ENCODE data around the gene GPN2.
"Not testable (repeated sequence)": the region's sequence is repeated elsewhere in the genome, so short reads cannot be mapped to it uniquely, and the experiment has no call there.

The GPN2 gene

DNA sequence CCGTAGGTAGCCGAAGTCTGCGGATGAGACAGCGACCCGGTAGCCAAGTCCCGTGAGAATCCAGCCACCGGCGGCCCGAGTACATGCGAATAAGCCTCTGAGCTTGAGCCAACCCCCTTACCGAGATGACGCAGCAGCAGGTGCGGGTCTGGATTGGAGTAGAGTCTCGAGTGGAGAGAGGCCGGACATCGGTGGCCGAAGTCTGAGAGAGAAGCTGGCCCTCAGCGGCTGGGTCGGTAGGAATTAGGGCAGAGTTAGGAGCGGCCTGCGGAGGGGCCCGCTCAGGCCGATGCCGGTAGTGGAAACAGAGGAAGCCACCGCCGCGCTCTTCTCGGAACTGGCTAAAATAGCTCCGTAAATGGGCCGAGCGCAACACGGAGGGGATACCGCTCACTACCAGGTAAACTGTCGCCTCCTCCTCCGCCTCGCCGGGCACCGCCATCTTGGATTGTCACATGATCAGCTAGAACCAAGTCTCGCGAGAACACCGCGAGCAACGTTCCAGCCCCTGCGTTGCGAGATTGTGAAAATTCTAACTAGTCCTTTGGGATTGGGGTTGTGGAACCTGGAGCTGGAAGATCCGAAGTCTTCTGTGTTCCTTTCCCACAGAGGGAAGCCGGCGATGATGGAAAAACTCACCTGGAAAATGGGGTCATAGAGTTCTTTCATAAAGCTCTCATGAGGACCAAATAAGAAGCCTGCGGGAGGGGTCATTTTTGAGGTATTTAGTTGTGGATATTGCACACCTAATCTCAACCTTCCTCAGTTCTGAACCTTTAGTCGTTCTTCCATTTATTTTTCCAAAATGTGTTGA is 10.1 kb upstream of the GPN2 start, which contains the start of gene GPATCH3:
TSS of gene GPATCH3 (minus strand) at position 467 of the 814 bp plus-strand sequence. CDS start at position 442, 25 bp downstream.
- DNase-seq = peak; percentile 97

DNA sequence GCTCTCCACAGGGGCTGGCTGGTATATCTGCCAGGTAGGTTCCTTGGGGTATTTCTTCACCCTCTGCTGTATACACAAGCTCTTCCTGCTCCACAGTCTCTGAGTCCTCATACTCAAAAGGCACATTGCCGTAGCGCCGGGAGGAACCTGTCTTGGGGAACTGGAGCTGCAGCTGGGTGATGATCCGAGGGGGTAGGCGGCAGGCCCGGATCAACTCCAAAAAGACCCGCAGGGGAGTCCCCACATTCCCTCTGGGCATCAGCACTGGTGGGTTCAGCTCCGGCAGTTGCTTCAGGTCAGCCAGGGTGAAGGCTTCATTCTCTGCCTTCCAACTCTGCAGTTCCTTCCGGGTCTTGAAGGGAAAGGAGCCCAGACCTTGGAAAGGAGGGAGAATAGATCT is 7.3 kb upstream of the GPN2 start:
- no peak for DNase-seq

DNA sequence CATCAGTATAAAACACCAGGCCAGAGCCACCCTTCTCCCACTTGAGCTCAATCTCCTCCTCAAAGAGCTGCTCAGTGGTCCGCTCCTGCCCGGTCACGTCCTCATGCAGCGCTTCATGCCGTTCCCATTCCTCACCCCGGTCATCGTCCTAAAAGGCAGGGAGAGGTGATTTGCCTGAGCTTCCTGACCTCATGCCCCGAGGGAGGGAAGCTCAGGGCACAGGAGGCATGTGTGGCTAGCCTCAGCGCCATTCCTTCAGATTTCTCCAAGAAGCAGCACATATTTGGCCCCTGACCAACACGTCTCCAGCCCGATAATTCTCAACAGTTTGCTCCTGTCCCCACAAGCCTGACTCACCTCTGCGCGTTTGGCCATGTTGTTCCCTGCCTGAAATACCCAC is 4.2 kb upstream of the GPN2 start:
- no peak for DNase-seq

DNA sequence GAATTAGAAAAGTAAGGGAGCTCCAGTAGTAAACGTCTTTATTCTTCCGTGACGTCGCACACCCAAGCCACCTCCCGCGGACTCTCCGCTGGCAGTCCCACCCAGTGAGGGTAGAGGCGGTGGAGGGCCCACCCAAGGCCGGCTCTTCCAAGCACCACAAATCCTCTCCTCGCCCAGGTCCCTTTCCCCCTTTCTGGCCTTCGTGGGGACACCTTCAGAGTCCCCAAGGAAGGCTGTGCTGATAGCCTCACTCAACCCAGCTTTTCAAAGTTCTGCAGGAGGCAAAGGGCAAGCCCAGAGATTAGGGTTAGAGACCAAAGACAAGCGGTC is 349 bp upstream of the GPN2 start:
- no peak for DNase-seq

DNA sequence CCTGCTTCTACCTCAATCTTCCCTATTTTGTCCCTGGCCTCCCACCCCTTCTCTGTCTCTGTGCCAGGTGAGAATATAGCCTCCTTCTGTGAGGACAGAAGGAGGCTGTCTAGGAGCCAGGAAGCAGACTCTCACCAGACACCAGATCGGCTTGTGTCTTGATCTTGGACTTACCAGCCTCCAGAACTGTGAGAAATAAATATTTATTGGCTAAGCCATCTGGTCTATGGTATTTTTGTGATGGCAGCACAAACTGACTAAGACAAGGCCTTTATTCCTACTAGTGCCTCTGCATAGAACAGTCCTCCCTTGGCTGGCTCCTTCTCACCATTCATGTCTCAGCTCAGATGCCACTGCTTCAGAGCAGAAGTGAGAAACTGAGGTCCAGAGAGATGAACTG is 1.9 kb downstream of the GPN2 start:
- no peak for DNase-seq

DNA sequence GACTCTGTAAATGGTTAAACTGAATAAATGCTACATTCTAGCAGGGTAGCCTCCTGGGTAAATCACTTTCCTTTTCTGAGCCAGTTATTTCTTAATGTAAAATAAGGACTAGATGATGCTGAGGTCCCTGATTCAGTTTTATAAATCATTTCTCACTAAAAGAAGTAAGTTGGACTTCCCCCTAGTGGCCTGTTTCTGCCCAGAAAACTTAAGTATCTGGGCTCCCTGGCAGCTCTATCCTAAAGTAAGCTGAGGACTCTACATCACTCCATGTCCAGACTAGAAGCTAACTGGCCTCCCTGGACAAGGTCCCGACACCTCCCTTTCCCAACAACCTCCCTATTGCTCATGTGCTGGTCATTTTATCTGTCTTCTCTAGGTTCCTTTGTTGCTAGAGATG is 3.0 kb downstream of the GPN2 start:
- DNase-seq = peak; percentile 70

DNA sequence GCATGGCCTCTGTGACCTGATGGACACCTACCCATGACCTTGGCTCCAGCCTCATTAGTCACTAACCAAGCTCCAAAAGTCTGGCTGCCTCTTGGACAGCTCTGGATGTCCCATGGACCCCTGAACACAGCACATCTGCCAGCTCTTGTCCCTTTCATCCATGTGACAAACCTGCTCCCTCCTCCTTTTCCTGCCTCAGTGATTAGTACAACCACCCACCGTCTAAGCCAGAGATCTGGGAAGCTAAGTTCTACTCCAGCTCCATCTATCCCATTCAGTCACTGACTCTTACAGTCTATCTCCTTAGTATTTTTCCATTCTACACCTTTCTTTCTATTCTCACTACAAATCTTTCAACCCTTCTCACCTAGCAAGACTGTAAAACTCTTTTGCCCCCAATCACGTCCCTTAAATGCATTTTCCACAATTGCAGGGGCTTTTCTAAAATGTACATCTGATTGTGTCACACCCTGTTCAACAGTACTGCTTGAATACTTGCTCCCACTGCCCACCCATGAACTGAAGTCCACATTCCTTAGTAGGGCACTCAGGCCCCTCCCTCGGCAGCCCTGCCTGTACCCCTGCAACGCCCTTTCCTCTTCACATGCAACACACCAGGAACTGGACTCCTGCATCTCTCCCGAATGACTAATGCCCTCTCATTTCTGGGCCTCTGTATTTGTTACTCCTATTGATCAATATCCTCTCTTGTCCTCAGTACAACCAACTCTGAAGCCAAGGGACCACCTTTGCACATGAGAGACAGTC is 7.2 kb downstream of the GPN2 start:
- no peak for DNase-seq

DNA sequence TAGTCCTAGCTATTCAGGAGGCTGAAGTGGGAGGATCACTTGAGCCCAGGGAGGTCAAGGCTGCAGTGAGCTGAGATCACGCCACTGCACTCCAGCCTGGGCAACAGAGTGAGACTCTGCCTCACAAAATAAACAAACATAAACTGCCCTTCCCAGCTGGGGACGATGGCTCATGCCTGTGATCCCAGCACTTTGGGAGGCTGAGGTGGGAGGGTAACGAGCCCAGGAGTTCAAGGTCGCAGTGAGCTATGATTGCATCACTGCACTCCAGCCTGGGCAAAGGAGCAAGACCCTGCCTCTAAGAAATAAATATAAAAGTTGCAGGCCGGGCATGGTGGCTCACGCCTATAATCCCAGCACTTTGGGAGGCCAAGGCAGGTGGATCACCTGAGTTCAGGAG is 8.5 kb downstream of the GPN2 start:
- DNase-seq = not testable (repeated sequence)

DNA sequence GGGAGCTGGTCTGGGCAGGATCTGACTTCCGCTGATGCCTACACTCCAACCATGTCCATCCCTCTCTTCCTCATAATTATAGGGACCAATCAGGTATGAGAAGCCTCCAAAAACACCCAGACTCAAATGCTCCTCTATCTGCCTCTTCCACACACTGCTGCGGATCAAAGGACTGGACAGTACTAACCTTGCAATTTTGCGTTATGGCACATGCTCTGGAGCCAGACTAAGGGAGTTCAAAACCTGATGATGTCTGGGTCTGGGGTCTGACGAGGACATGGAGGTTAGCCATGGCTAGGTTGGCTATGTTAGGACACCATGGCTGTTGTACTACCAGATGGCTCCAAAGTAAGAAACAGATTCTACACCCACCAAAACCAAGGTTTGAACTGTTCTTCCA is 10.3 kb downstream of the GPN2 start:
- DNase-seq = no peak

DNA sequence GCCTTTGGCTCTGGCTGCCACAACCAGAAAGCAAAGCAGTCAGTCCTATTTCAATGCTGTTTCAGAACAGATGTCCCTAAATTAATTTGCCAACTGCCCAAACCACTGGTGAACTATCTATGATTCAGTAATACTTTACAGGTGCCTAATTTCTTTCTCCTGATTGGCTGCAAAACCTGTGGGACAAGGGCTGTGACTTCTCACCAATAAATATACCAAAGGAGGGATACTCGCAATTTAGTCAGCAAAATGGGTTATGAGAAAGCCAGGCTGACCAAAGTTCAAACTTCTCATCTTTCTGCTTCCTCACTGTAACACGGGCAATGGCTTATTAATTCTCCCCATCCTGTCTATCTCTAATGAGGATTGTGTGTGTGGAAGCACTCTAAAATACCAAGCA is 12.8 kb downstream of the GPN2 start:
- no peak for DNase-seq

DNA sequence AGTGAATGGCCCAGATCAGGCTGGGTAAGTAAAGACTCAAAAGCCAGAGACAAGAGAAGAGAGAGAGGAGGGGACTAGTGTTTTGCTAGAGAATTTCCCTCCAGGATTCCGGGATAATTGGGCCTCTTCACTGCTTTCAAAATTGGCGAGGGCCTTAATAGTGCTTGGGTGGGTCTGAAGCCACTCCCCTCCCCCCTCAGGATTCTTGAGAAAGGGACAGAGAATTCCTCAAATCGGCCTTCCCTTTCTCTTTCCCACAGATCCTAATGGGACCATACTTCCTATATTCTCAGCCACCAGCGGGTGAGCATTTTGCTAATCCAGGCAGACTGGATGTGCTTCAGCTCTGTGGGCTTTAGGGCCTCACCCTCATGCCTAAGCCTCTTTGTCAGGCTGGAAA is 15.2 kb downstream of the GPN2 start:
- DNase-seq = no peak

DNA sequence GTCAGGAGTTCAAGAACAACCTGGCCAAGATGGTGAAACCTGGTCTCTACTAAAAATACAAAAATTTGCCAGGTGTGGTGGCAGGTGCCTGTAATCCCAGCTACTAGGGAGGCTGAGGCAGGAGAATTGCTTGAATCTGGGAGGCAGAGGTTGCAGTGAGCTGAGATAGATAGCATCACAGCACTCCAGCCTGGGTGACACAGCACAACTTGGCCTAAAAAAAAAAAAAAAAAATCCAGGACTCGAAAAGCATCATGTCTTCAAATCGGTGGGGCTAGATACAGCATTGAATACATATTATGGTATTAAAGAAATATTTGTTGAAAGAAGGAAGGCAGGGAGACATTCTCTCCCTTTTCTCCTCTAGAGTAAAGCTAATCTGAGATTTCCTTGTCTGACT is 17.0 kb downstream of the GPN2 start:
- DNase-seq = not testable (repeated sequence)

DNA sequence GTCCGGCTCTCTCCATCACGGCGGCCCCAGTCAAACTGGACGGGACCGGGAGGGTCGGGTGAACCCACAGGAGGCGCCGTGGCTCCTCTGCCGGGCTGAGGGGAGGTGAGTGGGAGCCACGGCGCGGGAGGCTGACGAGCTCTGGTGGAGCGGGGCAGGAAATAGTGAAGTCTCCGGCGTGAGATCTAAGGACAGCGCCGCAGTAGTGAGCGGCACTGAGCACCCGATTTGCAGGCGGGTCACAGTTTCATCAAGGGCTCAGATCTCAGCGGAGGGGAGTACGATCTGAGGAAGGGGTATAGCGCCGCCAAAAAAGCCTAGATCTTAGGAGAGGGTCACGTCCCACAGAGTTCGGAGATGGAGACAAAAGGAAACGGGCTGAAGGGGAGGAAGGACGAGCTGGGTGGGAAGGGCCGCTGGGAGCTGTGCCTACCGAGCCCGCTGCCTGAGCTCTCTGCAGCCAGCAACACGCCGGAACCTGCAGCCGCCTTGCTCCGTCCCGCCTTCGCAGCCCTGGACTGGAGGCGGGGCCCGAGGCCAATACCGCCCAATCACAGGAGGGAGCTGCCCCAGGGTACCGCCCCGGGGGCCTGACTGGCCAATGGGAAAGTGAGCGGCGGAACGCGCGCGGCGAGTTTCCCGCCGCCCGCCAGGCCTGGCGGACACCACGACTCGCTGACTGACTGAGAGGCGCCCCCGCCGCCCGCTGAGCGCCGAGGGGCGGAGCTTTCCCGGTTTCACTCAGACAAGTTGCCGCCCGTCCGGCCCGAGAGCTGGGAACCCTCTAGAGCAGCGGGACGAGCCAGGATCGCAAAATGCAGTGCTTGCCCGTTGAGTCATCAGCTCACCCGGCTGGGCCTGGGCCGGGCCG is 25.2 kb downstream of the GPN2 start:
- DNase-seq = peak; percentile 97

DNA sequence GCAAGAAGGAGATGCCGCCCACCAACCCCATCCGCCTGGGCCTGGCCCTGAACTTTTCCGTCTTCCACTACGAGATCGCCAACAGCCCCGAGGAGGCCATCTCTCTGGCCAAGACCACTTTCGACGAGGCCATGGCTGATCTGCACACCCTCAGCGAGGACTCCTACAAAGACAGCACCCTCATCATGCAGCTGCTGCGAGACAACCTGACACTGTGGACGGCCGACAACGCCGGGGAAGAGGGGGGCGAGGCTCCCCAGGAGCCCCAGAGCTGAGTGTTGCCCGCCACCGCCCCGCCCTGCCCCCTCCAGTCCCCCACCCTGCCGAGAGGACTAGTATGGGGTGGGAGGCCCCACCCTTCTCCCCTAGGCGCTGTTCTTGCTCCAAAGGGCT is 26.4 kb downstream of the GPN2 start:
- no peak for DNase-seq

DNA sequence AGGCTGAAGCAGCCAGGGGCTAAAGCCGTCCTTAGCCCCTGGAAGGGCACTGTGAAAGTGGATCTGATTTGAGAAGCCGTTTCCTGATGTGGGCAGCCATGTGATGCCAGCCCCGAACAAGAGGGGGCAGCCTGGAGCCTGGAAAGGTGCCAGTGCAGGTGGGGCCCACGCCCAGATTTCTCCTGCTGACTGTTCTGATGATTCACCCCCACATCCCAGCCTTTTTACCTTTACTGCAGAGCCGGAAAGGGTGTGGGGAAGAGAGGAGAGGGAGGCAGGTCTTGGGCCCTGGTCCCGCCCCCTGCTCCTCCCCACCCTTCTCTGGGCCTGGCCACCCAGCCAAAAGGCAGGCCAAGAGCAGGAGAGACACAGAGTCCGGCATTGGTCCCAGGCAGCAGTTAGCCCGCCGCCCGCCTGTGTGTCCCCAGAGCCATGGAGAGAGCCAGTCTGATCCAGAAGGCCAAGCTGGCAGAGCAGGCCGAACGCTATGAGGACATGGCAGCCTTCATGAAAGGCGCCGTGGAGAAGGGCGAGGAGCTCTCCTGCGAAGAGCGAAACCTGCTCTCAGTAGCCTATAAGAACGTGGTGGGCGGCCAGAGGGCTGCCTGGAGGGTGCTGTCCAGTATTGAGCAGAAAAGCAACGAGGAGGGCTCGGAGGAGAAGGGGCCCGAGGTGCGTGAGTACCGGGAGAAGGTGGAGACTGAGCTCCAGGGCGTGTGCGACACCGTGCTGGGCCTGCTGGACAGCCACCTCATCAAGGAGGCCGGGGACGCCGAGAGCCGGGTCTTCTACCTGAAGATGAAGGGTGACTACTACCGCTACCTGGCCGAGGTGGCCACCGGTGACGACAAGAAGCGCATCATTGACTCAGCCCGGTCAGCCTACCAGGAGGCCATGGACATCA is 27.1 kb downstream of the GPN2 start, which contains the start of gene SFN:
TSS of gene SFN (plus strand) at position 369 of the 904 bp plus-strand sequence. CDS start at position 433, 64 bp downstream.
- peak; percentile 51 for DNase-seq

DNA sequence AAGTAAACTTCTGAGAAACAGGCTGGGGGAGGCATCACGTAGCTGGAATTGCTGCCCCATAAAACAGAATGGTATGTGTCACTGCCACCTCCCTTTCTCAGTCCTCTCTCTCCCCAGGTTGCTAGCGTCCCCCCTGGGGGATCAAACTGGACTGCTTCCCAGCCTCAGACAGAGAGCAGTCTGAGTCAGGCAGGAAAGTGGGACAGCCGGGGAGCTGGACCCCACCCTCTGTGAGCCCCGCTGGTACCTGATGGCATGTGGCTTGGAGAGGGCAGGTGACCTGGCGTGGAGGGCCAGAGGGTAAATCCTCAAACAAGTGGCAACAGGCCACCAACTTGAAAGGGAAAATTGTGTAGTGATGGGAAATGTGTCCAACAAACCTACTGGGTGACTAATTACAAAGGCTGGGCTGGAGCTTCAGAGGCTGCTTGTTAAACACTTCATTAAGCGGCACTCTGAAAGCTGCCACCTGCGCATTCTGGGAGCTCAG is 28.1 kb downstream of the GPN2 start:
- no peak for DNase-seq

DNA sequence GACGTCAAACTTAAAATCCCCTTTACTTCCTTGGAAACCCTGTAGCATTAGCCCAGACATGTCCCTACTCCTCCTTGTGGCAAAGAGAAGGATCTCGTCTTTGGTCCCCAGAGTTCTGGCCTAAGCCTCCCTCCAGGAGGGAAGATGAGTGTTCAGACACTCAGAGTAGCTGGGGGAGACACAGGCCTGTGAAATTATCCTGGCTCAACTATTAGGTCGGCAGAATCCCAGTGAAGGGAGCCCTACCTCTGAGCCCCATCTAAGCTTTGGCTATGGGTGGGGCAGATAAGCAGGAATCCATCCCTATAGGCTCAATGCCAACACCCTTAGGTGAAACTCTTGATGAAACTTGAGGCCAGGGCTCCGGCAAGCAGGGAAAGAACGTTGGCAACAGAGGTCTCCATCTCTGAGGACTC is 28.8 kb downstream of the GPN2 start:
- no peak for DNase-seq

DNA sequence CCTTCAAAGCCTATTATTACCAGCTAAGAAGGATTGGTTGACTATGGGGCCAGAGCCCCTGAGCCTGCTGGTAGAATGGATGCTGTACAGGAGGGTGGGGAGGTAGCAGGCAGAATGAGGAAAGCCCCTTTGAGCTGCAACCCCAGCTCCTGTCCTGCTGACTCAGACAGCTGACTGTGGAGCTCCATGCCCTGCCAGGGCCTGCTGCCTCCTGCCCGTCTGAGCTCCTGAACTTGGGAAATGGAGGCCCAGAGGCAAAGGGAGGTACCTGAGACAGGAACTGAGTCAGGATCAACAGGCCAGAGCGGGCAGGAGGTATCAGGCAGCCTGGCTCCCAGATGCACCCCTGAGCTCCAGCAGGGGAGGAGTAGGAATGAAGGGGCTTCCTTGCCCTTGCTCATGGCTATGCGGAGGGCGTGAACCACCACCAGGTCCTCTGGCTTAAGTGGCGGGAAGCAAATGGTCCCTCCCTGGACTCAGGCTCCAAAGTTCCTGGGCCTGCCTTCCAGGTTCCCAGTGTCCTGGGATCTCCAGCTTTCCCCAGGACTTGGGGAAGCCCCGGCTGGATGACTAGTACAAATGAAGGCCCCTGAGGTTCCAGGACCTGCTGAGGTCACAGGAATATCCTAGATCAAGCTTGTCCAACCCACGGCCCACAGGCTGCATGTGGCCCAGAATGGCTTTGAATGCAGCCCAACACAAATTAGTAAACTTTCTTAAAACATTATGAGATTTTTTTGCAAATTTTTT is 31.0 kb downstream of the GPN2 start:
- DNase-seq = no peak

DNA sequence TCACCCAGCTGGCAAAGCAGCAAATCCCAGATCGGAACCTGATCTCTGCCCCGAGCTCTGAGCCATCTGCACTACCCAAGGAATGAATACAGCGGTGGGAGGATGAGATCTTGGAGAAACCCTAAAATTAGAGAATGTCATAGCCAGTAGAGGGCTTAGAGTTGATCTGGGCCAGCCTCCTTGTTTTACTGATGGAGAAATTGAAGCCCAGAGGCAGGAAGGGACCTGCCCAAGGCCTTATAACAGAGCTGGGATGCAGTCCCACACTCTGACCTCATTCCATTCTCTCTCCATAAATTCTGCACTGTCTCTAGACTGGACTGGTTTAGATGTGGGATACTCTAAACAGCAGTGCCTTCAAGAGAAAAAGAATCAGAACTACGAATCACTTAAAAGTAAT is 31.9 kb downstream of the GPN2 start:
- no peak for DNase-seq

DNA sequence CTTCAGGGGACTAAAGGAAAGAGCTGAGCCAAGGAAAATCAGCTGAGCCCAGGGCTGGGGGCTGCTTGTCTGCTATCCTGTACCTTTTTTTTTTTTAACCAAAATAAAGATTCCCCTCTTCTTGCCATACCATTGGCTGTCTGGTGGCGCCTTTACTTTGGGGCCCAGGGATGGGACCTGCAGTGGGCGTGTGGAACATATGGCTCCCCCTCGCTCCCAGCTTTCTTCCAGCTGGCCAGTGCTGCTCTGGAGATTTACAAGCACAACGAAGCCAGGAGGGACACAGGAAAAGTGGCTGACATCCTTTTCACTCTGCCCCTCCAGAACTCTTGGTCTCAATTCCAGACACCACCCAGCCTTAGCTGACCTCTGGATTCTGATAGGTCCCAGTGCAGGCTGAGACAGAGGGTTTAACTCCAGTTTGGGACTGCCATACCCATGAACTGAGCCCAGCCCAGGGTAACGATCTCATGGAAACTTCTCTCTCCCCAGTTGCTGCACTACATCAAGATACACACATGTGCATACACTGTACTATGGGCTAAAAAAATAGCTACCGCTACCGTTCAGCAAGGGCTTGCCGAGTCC is 32.5 kb downstream of the GPN2 start:
- DNase-seq = no peak

All from hematopoietic multipotent progenitor cell treated with erythropoietin and hydrocortisone succinate and interleukin-3 and kit ligand, for 6 days (in vitro differentiated cells).